Gastrocnemius medialis (tissue), 4 donors: ENCODE data around the gene ADPRS. TPM values are rescaled to one million over a fixed set of nuclear protein-coding genes. Genes with fewer than 3 reads are reported as not detected.

Source experiments
- ATAC-seq, 2 donors: fragments of 150-250 bp; one replicate each; pipeline ENCODE4 v1.9.1; 2016
- DNase-seq, 2 donors: peaks; one replicate each; pipeline ENCODE4 v3.0.0-alpha.2; 2019
- H3K27ac ChIP-seq, 4 donors: fragments of 200-600 bp; sonication (generic); 1 replicate in 1 of 4; 2 replicates in 3 of 4; pipeline ENCODE4 v1.5.1; 2016 to 2018; ENCODE audit warnings: mild to moderate bottlenecking in 2 of 4, moderate library complexity in 1 of 4
- H3K27me3 ChIP-seq, 3 donors: fragments of 200-600 bp; sonication (generic) in 2 of 3; 1 replicate in 1 of 3; 2 replicates in 2 of 3; pipeline versions ENCODE4 v1.5.1 to v1.6.0; 2016 to 2019; ENCODE audit warnings: mild to moderate bottlenecking in 1 of 3, moderate library complexity in 1 of 3
- H3K36me3 ChIP-seq, 2 donors: fragments of 200-600 bp; sonication (generic) in 1 of 2; one replicate each; pipeline ENCODE4 v1.5.1; 2017 to 2018
- H3K4me1 ChIP-seq, 2 donors: fragments of 200-600 bp; sonication (generic) in 1 of 2; one replicate each; pipeline ENCODE4 v1.5.1; 2016 to 2017; ENCODE audit warnings: mild to moderate bottlenecking in 2 of 2
- H3K4me3 ChIP-seq, 4 donors: fragments of 200-600 bp; sonication (generic) in 3 of 4; 1 replicate in 1 of 4; 2 replicates in 3 of 4; pipeline ENCODE4 v1.5.1; 2016 to 2019; ENCODE audit warnings: mild to moderate bottlenecking in 2 of 4
- H3K9me3 ChIP-seq, 3 donors: fragments of 200-600 bp; sonication (generic) in 2 of 3; 1 replicate in 1 of 3; 2 replicates in 2 of 3; pipeline ENCODE4 v1.5.1; 2016 to 2019
- CTCF ChIP-seq, 5 experiments: fragments of 450-650 bp in 3 of 5; fragments of 200-600 bp in 2 of 5; sonication (generic) in 2 of 5; IDR thresholded peaks in 4 of 5; conservative IDR thresholded peaks in 1 of 5; 1 replicate in 4 of 5; 2 replicates in 1 of 5; pipeline ENCODE4 v1.5.1; 2016 to 2019; ENCODE audit warnings: antibody characterized with exemption in 5 of 5, mild to moderate bottlenecking in 3 of 5, moderate library complexity in 3 of 5
- POLR2A ChIP-seq, 2 donors: fragments of 450-650 bp; IDR thresholded peaks; one replicate each; pipeline ENCODE4 v1.6.1; 2017; ENCODE audit warnings: antibody characterized with exemption in 2 of 2, mild to moderate bottlenecking in 2 of 2, moderate library complexity in 2 of 2
- in situ Hi-C, 4 donors: fragments of 200-750 bp; cut with MboI; loops; one replicate each; pipeline versions ENCODE4 v1.15.0 to v1.8.0; 2017; ENCODE audit warnings: low sequenced_read_pairs in 4 of 4
- intact Hi-C: fragments of 100-400 bp; cut with DNase I; formaldehyde crosslinking; loops from one replicate; pipeline ENCODE4 v1.15.1; 2023; ENCODE audit warnings: low total_unique reads
- total RNA-seq, 4 donors: library from RNA; depleted of rRNA; stranded (reverse); fragments of >200 nt; gene quantifications; one replicate each; pipeline versions ENCODE4 v1.1.0 to v1.2.3, GENCODE V29; 2016

The ADPRS gene
- total RNA-seq, 4 donors from 2014 or later = 46.7 to 67.3 (median 54.0) TPM

DNA sequence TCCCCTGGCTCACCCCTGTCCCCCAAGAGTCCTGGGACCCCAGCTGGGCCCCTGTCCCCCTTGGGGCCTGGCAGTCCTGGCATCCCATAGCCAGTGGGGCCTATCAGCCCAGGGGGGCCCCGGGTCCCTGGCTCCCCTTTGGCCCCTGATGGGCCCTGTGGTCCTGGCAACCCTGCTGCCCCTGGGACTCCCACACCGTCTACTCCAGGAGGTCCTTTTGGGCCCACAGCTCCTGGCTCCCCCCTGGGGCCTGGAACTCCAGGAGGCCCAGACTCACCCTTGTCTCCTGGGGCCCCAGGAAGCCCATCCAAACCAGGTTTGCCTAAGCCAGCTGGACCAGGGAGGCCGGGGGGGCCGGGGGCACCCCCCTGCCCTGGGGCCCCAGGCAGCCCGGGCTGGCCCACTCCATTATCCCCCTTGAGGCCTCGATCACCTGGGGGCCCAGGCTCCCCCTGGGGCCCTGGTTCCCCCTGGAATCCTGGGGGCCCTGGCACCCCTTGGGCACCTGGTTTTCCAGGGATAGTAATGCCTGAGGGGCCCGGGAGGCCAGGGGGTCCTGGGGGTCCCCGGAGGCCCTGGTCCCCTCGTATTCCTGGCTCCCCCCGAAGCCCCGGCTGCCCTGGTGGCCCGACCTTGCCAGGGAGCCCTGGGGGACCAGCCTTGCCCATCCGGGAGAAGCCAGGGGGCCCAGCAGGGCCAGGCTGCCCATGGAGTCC is 10.1 kb downstream of the ADPRS start:
- H3K27me3 ChIP-seq = no peaks in the 10 kb centered on the region
- DNase-seq (no peak), ATAC-seq (no peak)
- in situ Hi-C loops = loop anchor here in 2 of 4 donors (10.0 kb wide), 3 partner anchors 46 to 316 kb away; partner anchors contain the start of gene TRAPPC3 (in 1 of the 2)
- H3K4me3 ChIP-seq = no peak overlapping the region
- TF ChIP-seq CTCF (IDR thresholded peaks at IDR 0.05 in 4 of 5, conservative IDR thresholded peaks at IDR 0.05 in 1 of 5) (no peak), POLR2A (IDR thresholded peaks at IDR 0.05) (no peak)
- no peak overlapping the region for H3K27ac ChIP-seq
- peaks cover 0 to 21% of the 10 kb centered on the region in 2 donors for H3K36me3 ChIP-seq
- no peaks in the 10 kb centered on the region for H3K9me3 ChIP-seq
- intact Hi-C loops = loop anchor here (1.0 to 10.0 kb wide), 4 partner anchors 36 to 322 kb away; no protein-coding TSS in a partner anchor
- H3K4me1 ChIP-seq = no peaks in the 10 kb centered on the region

- ATAC-seq (peak; percentile 83 to 93), DNase-seq (peak; percentile 25 to 64)
- H3K36me3 ChIP-seq = peaks cover 0 to 11% of the 10 kb centered on the region in 2 donors
- no peaks in the 10 kb centered on the region for H3K9me3 ChIP-seq
- H3K4me3 ChIP-seq = no peak overlapping the region
- H3K27me3 ChIP-seq = no peaks in the 10 kb centered on the region
- no peaks in the 10 kb centered on the region for H3K4me1 ChIP-seq
- intact Hi-C loops = loop anchor here (1.0 to 10.0 kb wide), 4 partner anchors 35 to 321 kb away; no protein-coding TSS in a partner anchor
- no peak overlapping the region for H3K27ac ChIP-seq
- no peak for TF ChIP-seq POLR2A (IDR thresholded peaks at IDR 0.05)
- TF ChIP-seq CTCF (IDR thresholded peaks at IDR 0.05 in 4 of 5, conservative IDR thresholded peaks at IDR 0.05 in 1 of 5) = peak; percentile 64 to 90 (median 86)
- in situ Hi-C loops = loop anchor here (5.0 to 10.0 kb wide), 6 partner anchors 45 to 325 kb away; partner anchors contain the start of gene TRAPPC3 (in 1 of the 4)
These were observed 11.1 kb downstream of the ADPRS start for GRCh38 chr1:36099681-36100341.

DNA sequence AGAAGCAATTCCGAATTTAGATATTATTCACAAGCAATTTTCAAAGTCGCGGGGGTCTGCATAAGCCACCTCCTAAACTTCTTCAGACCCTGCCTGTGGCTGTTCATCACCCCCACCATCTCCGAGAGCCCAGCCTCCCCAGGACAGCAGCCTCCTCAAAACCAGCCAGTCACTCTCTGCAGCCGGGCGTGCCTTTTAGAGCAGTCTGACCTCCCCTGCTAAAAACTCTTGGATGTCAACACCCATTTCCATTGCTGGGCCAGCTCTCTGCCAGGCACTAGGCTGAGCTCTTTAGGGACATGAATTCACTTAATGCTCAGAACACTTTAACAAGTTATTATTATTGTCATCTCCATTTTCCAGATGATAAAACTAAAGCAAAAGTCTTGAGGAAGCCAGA is 11.7 kb downstream of the ADPRS start:
- Histone ChIP-seq H3K9me3 (no peaks in the 10 kb centered on the region), H3K4me1 (no peaks in the 10 kb centered on the region), H3K4me3 (no peak overlapping the region), H3K36me3 (peaks cover 0 to 5% of the 10 kb centered on the region in 2 donors), H3K27ac (no peak overlapping the region), H3K27me3 (no peaks in the 10 kb centered on the region)
- intact Hi-C loops = no loop called here
- ATAC-seq = no peak
- DNase-seq = no peak
- no peak for TF ChIP-seq CTCF (IDR thresholded peaks at IDR 0.05 in 4 of 5, conservative IDR thresholded peaks at IDR 0.05 in 1 of 5)
- no peak for TF ChIP-seq POLR2A (IDR thresholded peaks at IDR 0.05)
- in situ Hi-C loops = loop anchor here in 3 of 4 donors (5.0 to 10.0 kb wide), 4 partner anchors 84 to 324 kb away; no protein-coding TSS in a partner anchor

- in situ Hi-C loops (loop anchor here in 3 of 4 donors (5.0 to 10.0 kb wide), 4 partner anchors 83 to 323 kb away; no protein-coding TSS in a partner anchor), intact Hi-C loops (no loop called here)
- no peaks in the 10 kb centered on the region for H3K27me3 ChIP-seq
- H3K27ac ChIP-seq = no peak overlapping the region
- H3K36me3 ChIP-seq = no peaks in the 10 kb centered on the region
- H3K4me1 ChIP-seq = no peaks in the 10 kb centered on the region
- no peaks in the 10 kb centered on the region for H3K9me3 ChIP-seq
- no peak overlapping the region for H3K4me3 ChIP-seq
- DNase-seq = no peak
- no peak for TF ChIP-seq CTCF (IDR thresholded peaks at IDR 0.05 in 4 of 5, conservative IDR thresholded peaks at IDR 0.05 in 1 of 5)
- no peak for TF ChIP-seq POLR2A (IDR thresholded peaks at IDR 0.05)
- no peak for ATAC-seq
These were observed 12.9 kb downstream of the ADPRS start for GRCh38 chr1:36101546-36101945.
